OCI-LY7 (cell line): ENCODE data around the gene CFAP20. TPM values are rescaled to one million over a fixed set of nuclear protein-coding genes. Genes with fewer than 3 reads are reported as not detected.

Experiments
- BruUV-seq: library from RNA; stranded (reverse); fragments of 400-500 nt; replicated peaks from 2 replicates; lab custom pipeline; 2021; lab: Mats Ljungman, UMichigan
- CTCF ChIA-PET: fragments of 300-600 bp; sonication (Branson Sonifier 250); formaldehyde crosslinking; loops from one replicate; lab custom pipeline; 2022; ENCODE audit warnings: antibody characterized with exemption; ENCODE audit not compliant: unreplicated experiment; lab: Charles Lee
- POLR2A ChIA-PET: fragments of 300-600 bp; sonication (Branson Sonifier 250); formaldehyde crosslinking; loops from one replicate; lab custom pipeline; 2022; ENCODE audit warnings: antibody characterized with exemption; lab: Charles Lee
- DNase-seq: peaks from one replicate; pipeline ENCODE4 v3.0.0-alpha.2; 2015; ENCODE audit warnings: low spot score
- H2AFZ ChIP-seq: fragments of 200-600 bp; sonication (generic), shearing (Covaris generic); 2 replicates; pipeline ENCODE4 v1.6.1; 2014; ENCODE audit warnings: mild to moderate bottlenecking, antibody characterized with exemption, low read length, moderate library complexity
- H3K27ac ChIP-seq: fragments of 200-600 bp; sonication (generic); 2 replicates; pipeline ENCODE4 v1.5.1; 2014; ENCODE audit warnings: mixed run types, low read depth, mild to moderate bottlenecking, moderate library complexity, low read length, inconsistent platforms; ENCODE audit not compliant: poor library complexity, severe bottlenecking
- H3K36me3 ChIP-seq: fragments of 200-600 bp; sonication (generic); 2 replicates; pipeline ENCODE4 v1.6.1; 2014; ENCODE audit warnings: mild to moderate bottlenecking, antibody characterized with exemption, low read length, moderate library complexity, mixed read lengths; ENCODE audit not compliant: insufficient read depth
- H3K4me1 ChIP-seq: fragments of 200-600 bp; sonication (generic); 2 replicates; pipeline ENCODE4 v1.5.1; 2014; ENCODE audit warnings: mild to moderate bottlenecking, low read length; ENCODE audit not compliant: insufficient read depth, poor library complexity, severe bottlenecking
- H3K4me2 ChIP-seq: fragments of 200-600 bp; sonication (generic); 2 replicates; pipeline ENCODE4 v1.6.1; 2014; ENCODE audit warnings: mild to moderate bottlenecking, low read length
- H3K4me3 ChIP-seq: fragments of 200-600 bp; sonication (generic); 2 replicates; pipeline ENCODE4 v1.5.1; 2014; ENCODE audit warnings: mild to moderate bottlenecking, low read depth, low read length; ENCODE audit not compliant: poor library complexity, severe bottlenecking
- H3K79me2 ChIP-seq: fragments of 200-600 bp; sonication (generic); 2 replicates; pipeline ENCODE4 v1.6.1; 2016; ENCODE audit warnings: low read depth, mild to moderate bottlenecking, low read length, moderate library complexity, mixed read lengths; ENCODE audit not compliant: insufficient read depth
- H3K9me2 ChIP-seq: fragments of 200-600 bp; sonication (generic); 2 replicates; pipeline ENCODE4 v1.6.1; 2016; ENCODE audit warnings: mild to moderate bottlenecking, low read length, mixed read lengths; ENCODE audit not compliant: insufficient read depth
- H3K9me3 ChIP-seq: fragments of 200-600 bp; sonication (generic); 2 replicates; pipeline ENCODE4 v1.6.1; 2014; ENCODE audit warnings: mild to moderate bottlenecking, mixed run types, low read length, mixed read lengths
- H4K20me1 ChIP-seq: fragments of 200-600 bp; sonication (generic); 2 replicates; pipeline ENCODE4 v1.6.1; 2014; ENCODE audit warnings: mild to moderate bottlenecking, antibody characterized with exemption, low read length, moderate library complexity, mixed read lengths; ENCODE audit not compliant: insufficient read depth
- EZH2phosphoT487 ChIP-seq: fragments of 200-600 bp; sonication (generic); IDR thresholded peaks from 2 replicates; pipeline ENCODE4 v1.6.1; 2018; ENCODE audit warnings: low read depth, borderline replicate concordance, mild to moderate bottlenecking, mixed run types, antibody characterized with exemption, low read length, moderate library complexity, mixed read lengths
- intact Hi-C: fragments of 100-400 bp; cut with micrococcal nuclease; formaldehyde crosslinking; loops from one replicate; pipeline ENCODE4 v1.10.0; 2022; ENCODE audit not compliant: unreplicated experiment
- small RNA-seq: library from RNA; depleted of rRNA; stranded (forward); fragments of <200 nt; gene quantifications from one replicate; pipeline ENCODE3, GENCODE V24; 2014
- total RNA-seq, 2 experiments: library from RNA; depleted of rRNA in 1 of 2; stranded (reverse); fragments of >200 nt in 1 of 2; shearing (Covaris generic) in 1 of 2; gene quantifications; 2 replicates each; pipeline ENCODE4 v1.2.3, GENCODE V29; 2014 to 2022
- TF ChIP-seq, protein P1 (sequence below): fragments of 200-600 bp; sonication (generic); conservative IDR thresholded peaks from 2 replicates; pipeline ENCODE4 v1.5.1; 2014; ENCODE audit warnings: mild to moderate bottlenecking, antibody characterized with exemption, low read length, moderate library complexity, mixed read lengths

The CFAP20 gene
- total RNA-seq, 2 experiments from 2014 or later, result 46.4 to 89.2 TPM

- Histone ChIP-seq H3K79me2 (no peaks in the 10 kb centered on the region), H3K36me3 (no peaks in the 10 kb centered on the region), H3K4me1 (no peaks in the 10 kb centered on the region), H2AFZ (no peak overlapping the region), H3K9me2 (no peaks in the 10 kb centered on the region), H3K4me2 (no peak overlapping the region), H3K27ac (no peak overlapping the region), H3K4me3 (no peak overlapping the region), H3K9me3 (no peaks in the 10 kb centered on the region; the same call in 1 of the 2 replicates), H4K20me1 (no peaks in the 10 kb centered on the region)
- intact Hi-C loops, result no loop called here
- DNase-seq, result no peak
- ChIA-PET POLR2A (no interaction called here), CTCF (no interaction called here)
- no TSS peak for BruUV-seq
- TF ChIP-seq, protein P1, sequence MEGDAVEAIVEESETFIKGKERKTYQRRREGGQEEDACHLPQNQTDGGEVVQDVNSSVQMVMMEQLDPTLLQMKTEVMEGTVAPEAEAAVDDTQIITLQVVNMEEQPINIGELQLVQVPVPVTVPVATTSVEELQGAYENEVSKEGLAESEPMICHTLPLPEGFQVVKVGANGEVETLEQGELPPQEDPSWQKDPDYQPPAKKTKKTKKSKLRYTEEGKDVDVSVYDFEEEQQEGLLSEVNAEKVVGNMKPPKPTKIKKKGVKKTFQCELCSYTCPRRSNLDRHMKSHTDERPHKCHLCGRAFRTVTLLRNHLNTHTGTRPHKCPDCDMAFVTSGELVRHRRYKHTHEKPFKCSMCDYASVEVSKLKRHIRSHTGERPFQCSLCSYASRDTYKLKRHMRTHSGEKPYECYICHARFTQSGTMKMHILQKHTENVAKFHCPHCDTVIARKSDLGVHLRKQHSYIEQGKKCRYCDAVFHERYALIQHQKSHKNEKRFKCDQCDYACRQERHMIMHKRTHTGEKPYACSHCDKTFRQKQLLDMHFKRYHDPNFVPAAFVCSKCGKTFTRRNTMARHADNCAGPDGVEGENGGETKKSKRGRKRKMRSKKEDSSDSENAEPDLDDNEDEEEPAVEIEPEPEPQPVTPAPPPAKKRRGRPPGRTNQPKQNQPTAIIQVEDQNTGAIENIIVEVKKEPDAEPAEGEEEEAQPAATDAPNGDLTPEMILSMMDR, result no peak
- no peak for TF ChIP-seq EZH2phosphoT487
These were observed 58.6 kb downstream of the CFAP20 start for GRCh38 chr16:58070585-58070984.

Small RNAs within 50 kb of the gene (small RNA-seq; reads per million reads assigned to genes)
- not detected for gene RF00019

Other genes with a start within 250 kb of the CFAP20 start
- gene CNGB1, start 158.3 kb downstream of the CFAP20 start, total RNA-seq (2014; rRNA removed; shearing (Covaris generic)), result not detected in 2 replicates
- not detected in 2 replicates for gene CNGB1, start 158.3 kb downstream of the CFAP20 start, total RNA-seq (2022)
- 4.2 and 4.7 TPM in 2 replicates for gene ZNF319, start 128.7 kb downstream of the CFAP20 start, total RNA-seq (2014; rRNA removed; shearing (Covaris generic))
- gene ZNF319, start 128.7 kb downstream of the CFAP20 start, total RNA-seq (2022), result 12.7 and 13.0 TPM in 2 replicates
- gene USB1, start 128.0 kb downstream of the CFAP20 start, total RNA-seq (2014; rRNA removed; shearing (Covaris generic)), result 10.4 and 12.5 TPM in 2 replicates
- 39.5 and 48.3 TPM in 2 replicates for gene USB1, start 128.0 kb downstream of the CFAP20 start, total RNA-seq (2022)
- gene MMP15, start 103.6 kb downstream of the CFAP20 start, total RNA-seq (2014; rRNA removed; shearing (Covaris generic)), result not detected in 2 replicates
- gene MMP15, start 103.6 kb downstream of the CFAP20 start, total RNA-seq (2022), result 0.18 and 0.21 TPM in 2 replicates
- 20.6 and 28.7 TPM in 2 replicates for gene CSNK2A2, start 68.7 kb upstream of the CFAP20 start, total RNA-seq (2014; rRNA removed; shearing (Covaris generic))
- 105 and 106 TPM in 2 replicates for gene CSNK2A2, start 68.7 kb upstream of the CFAP20 start, total RNA-seq (2022)
- not detected in 2 replicates for gene PRSS54, start 165.6 kb upstream of the CFAP20 start, total RNA-seq (2014; rRNA removed; shearing (Covaris generic))
- gene PRSS54, start 165.6 kb upstream of the CFAP20 start, total RNA-seq (2022), result not detected in 2 replicates